Kidney tubule cell (primary cell): ENCODE results near the gene BDH1.
"Not testable (repeated sequence)": the region's sequence is repeated elsewhere in the genome, so short reads cannot be mapped to it uniquely, and the experiment has no call there.

Source experiments
- DNase-seq: peaks from one replicate; pipeline ENCODE4 v3.0.0-alpha.2; 2018; ENCODE audit warnings: low spot score

BDH1 gene

GRCh38 chr3:197577366-197578074, 21.8 kb upstream of the BDH1 start:
- DNase-seq = no peak

GRCh38 chr3:197576838-197577237, 21.1 kb upstream of the BDH1 start:
- no peak for DNase-seq

DNA sequence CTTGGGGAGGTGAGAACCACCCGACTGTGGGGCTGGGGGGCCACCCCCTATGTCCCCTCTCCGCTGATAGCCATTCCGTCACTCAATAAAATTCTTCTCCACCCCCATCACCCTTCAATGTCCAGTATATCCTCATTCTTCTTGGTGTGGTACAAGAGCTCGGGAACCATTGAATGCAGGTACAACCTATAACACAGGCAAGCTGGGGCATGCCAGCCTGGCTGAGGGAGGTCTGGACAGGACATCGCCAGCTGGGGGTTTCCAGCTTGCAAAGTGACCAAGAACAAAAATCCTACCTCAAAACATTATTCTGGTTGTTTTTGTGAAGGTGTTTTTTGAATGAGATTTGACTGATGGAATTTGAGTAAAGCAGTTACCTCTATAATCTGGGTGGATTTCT, 19.6 kb upstream of the BDH1 start:
- DNase-seq = no peak

DNA sequence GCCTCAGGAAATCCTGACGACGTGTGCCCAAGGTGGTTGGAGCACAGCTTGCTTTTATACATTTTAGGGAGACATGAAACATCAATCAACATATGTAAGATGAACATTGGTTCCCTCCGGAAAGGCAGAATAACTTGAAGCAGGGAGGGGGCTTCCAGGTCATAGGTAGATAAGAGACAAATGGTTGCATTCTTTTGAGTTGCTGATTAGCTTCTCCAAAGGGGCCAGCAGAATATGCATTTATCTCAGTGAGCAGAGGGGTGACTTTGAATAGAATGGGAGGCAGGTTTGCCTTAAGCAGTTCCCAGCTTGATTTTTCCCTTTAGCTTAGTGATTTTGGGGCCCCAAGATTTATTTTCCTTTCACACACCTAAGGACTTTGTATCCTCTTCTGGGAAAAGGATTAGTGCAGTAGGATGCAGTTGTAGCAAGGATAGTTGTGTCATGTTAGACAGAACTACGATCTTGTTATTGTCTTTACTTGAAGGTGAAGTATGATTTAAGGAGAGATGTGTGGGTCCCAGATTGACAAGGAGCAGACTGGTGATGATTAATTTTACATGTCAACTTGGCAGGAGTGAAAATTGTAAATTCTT, 18.7 kb upstream of the BDH1 start:
- DNase-seq = not testable (repeated sequence)

- DNase-seq = no peak
Observed at GRCh38 chr3:197573048-197573767, 17.4 kb upstream of the BDH1 start.

- DNase-seq = not testable (repeated sequence)
Observed at GRCh38 chr3:197571880-197572172, 16.1 kb upstream of the BDH1 start.

GRCh38 chr3:197571074-197571879, 15.5 kb upstream of the BDH1 start:
- DNase-seq = not testable (repeated sequence)

DNA sequence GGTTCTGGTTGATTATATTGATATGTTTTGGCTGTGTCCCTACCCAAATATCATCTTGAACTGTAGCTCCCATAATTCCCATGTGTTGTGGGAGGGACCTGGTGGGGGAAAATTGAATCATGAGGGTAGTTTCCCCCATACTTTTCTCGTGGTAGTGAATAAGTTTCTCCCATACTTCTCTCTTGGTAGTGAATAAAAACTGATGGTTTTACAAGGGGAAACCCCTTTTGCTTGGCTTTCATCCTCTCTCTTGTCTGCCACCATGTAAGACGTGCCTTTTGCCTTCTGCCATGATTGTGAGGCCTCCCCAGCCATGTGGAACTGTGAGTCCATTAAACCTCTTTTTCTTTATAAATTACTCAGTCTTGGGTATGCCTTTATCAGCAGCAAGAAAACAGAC, 13.7 kb upstream of the BDH1 start:
- not testable (repeated sequence) for DNase-seq

- no peak for DNase-seq
Observed at GRCh38 chr3:197567904-197568681, 12.3 kb upstream of the BDH1 start.

GRCh38 chr3:197566155-197566554, 10.4 kb upstream of the BDH1 start:
- DNase-seq = not testable (repeated sequence)

DNA sequence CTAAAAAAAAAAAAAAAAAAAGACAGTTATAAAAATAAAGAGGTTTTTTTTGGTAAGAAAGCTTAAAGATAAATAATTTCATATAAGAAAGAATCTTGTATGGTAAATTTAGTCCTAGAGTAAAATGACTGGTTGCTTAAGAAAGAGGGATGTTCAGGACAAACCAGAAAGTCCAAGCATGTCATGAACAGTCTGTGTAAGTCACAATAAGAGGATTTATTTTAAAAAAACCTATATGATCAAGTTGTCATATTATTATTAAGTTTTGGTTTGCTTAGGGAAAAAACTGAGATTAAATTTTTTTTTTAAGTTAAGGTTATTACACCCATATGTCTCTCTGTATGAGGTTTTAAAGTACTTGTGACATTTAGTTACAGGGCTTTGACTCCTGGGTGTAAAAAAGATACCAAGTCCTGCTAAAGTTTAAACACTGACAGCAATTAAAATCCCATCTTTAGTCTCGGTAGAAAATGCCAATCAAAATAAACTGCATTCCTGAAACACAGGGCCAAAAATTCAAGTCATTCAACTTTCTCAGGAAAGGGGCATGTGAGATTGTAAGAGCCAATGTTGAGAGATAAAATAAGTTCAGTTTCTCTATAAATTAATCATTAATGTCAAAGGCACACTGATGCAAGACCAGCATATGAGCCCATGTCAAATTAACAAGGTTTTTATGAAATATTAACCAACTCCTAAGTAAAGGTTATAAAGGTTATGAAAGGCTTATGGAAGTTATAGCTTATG, 8.5 kb upstream of the BDH1 start:
- no peak for DNase-seq

GRCh38 chr3:197562398-197563251, 6.9 kb upstream of the BDH1 start:
- no peak for DNase-seq

GRCh38 chr3:197561926-197562325, 6.2 kb upstream of the BDH1 start:
- no peak for DNase-seq

GRCh38 chr3:197559651-197560050, 3.9 kb upstream of the BDH1 start:
- no peak for DNase-seq

GRCh38 chr3:197554562-197555280, 1.0 kb downstream of the BDH1 start:
- peak; percentile 97 for DNase-seq

DNA sequence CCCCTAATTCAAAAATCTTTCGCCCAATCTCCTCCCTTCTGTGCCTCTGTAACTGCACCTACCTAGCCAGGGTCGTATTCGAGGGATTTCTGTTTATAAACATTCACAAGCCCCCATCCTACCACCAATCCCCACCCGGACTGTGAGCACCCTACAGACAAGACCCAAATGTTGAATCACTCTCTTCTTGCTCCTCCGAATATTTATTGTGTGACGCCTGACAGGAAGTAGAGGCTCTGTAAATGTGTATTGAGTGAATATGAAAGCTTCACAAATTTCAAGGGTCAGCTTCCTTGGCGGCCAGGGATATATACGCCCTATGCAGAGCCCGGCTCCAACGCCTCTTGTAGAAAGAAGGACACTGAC, 1.6 kb downstream of the BDH1 start:
- DNase-seq = no peak

DNA sequence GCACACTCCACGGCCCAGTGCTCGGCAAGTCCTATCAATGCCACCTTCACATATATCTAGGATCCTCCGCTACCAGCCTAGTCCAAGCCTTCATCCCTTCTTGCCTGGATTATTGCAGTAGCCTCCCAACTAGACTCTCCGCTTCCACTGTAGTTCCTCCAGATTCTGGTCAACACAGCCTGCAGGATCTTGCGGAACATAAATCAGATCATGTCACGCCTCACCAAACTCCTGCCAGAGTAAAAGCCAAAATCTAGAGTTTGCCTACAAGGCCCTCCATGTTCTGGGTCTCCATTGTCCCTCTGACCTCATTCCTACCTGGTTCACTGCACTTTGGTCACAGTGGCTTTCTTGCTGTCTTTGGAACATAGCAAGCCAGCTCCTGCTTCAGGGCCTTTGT, 3.6 kb downstream of the BDH1 start:
- no peak for DNase-seq

GRCh38 chr3:197550489-197550888, 5.3 kb downstream of the BDH1 start:
- no peak for DNase-seq

GRCh38 chr3:197549261-197549885, 6.4 kb downstream of the BDH1 start:
- DNase-seq = peak; percentile 28
